GM23338 (cell line): ENCODE data around the gene TAAR2.

Source experiments
- CREB1 ChIP-seq: fragments of 250-450 bp; sonication (Bioruptor Pico); IDR thresholded peaks from 2 replicates; pipeline ENCODE4 v1.5.0; 2020; ENCODE audit warnings: low read depth, mild to moderate bottlenecking, moderate library complexity
- CTCF ChIP-seq, 2 experiments: fragments of 200-600 bp in 1 of 2; sonication (generic) in 1 of 2; conservative IDR thresholded peaks; 2 replicates each; pipeline versions ENCODE4 v1.5.1 to v1.6.1; 2016 to 2017; ENCODE audit warnings: antibody characterized with exemption in 2 of 2, low read depth in 2 of 2, mild to moderate bottlenecking in 2 of 2, moderate library complexity in 1 of 2
- ETS1 ChIP-seq: IDR thresholded peaks from 2 replicates; pipeline ENCODE4 v1.6.1; 2016; ENCODE audit warnings: antibody characterized with exemption
- EZH2 ChIP-seq: fragments of 200-600 bp; sonication (generic); IDR thresholded peaks from one replicate; pipeline ENCODE4 v1.8.0; 2017; ENCODE audit warnings: antibody characterized with exemption, mild to moderate bottlenecking, low read depth; ENCODE audit not compliant: unreplicated experiment
- JUNB ChIP-seq: IDR thresholded peaks from one replicate; pipeline ENCODE4 v1.6.1; 2016; ENCODE audit warnings: antibody characterized with exemption; ENCODE audit not compliant: unreplicated experiment
- NANOG ChIP-seq: IDR thresholded peaks from 2 replicates; pipeline ENCODE4 v1.6.1; 2016; ENCODE audit warnings: antibody characterized with exemption, borderline replicate concordance
- POLR2AphosphoS5 ChIP-seq: IDR thresholded peaks from 2 replicates; pipeline ENCODE4 v1.6.1; 2016; ENCODE audit warnings: antibody characterized with exemption, low read depth
- REST ChIP-seq: IDR thresholded peaks from one replicate; pipeline ENCODE4 v1.6.1; 2018; ENCODE audit warnings: antibody characterized with exemption; ENCODE audit not compliant: unreplicated experiment

DNA sequence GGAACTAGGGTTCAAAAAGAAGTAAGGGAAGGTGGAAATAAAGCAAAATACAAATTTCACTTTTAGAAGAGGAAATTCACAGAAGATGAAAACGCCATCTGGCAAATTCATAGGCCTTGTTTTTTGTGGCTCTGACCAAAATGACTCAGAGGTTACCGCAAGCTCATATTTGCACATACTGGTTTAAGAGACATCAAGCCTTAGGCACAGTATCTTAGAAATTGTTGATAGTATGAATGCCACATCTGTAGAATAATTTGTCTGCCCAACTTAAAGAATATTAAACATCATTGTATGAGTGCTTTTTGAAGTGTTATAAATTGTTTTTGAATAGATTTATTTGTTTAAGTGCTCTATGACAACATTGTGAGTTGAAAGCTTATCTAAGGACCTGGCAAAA, 24.3 kb upstream of the TAAR2 start:
- TF ChIP-seq CTCF (conservative IDR thresholded peaks at IDR 0.05; ENCODE audit: low read depth in 2 of 2) (no peak), EZH2 (no peak), ETS1 (no peak), NANOG (no peak), CREB1 (CRISPR knock-in tag) (no peak), POLR2AphosphoS5 (no peak), REST (no peak), JUNB (no peak)
